Measurements from ENCODE around the gene DKK2. TPM values are rescaled to one million over a fixed set of nuclear protein-coding genes. Genes with fewer than 3 reads are reported as not detected.

Gene DKK2
- polyA plus RNA-seq, 1 of the 3 experiments (the other 2 are of a cell fraction): 53.1 TPM

DNA sequence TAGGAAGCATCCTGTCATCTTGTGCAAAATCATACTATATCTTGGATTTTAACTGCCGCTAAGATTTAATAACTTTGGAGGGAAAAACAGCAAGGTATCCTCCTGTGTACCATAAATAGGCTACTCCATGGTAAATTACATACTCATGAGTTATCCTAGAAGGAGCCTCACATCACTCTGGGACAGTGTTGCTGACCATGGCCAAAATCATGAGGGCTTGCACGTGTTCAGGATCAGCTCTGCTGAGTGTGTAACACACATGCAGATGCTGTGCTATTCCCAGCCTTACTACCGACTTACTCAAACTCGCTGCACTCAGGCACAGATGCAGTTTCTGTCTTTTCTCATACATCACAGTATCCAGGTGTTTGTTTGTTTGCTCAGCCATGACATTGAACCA lies 56.6 kb downstream of the DKK2 start (continued):
- TF ChIP-seq FOXJ3 (CRISPR knock-in tag; IDR thresholded peaks at IDR 0.05) (no peak), TCF12 (IDR thresholded peaks at IDR 0.05) (no peak), GABPA (IDR thresholded peaks at IDR 0.05; ENCODE audit: low read depth) (no peak), RFX5 (IDR thresholded peaks at IDR 0.05; ENCODE audit: low read length) (no peak), FOSL2 (IDR thresholded peaks at IDR 0.05; ENCODE audit: borderline replicate concordance, low read depth) (no peak)

DNA sequence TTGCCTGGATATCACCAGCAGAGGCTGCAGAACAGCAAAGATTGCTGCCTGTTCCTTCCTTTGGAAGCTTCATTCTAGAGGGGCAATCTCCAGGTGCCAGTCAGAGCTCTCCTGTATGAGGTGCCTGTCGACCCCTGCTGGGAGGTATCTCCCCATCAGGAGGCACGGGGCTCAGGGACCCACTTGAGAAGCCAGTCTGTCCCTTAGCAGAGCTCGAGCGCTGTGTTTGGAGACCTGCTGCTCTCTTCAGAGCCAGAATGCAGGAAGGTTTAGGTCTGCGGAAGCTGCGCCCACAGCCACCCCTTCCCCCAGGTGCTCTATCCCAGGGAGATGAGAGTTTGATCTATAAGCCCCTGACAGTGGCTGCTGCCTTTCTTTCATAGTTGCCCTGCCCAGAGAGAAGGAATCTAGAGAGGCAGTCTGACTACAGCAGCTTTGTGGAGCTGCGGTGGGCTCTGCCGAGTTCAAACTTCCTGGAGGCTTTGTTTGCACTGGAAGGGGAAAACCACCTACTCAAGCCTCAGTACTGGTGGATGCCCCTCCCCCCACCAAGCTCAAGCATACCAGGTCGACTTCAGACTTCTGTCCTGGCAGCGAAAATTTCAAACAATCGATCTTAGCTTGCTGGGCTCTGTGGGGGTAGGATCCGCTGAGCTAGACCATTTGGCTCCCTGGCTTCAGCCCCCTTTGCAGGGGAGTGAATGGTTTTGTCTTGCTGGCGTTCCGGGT lies 57.9 kb downstream of the DKK2 start:
- no peaks in the 10 kb centered on the region for H3K9me2 ChIP-seq
- TF ChIP-seq GATA2 (CRISPR knock-in tag; IDR thresholded peaks at IDR 0.05) (no peak), RFX5 (IDR thresholded peaks at IDR 0.05; ENCODE audit: low read length) (no peak), EP300 (IDR thresholded peaks at IDR 0.05; ENCODE audit: borderline replicate concordance in 1 of 2, low read depth in 1 of 2, low read length in 1 of 2) (no peak), GABPA (IDR thresholded peaks at IDR 0.05; ENCODE audit: low read depth) (no peak), NRF1 (IDR thresholded peaks at IDR 0.05; ENCODE audit: low read depth, low read length) (no peak), POLR2AphosphoS5 (IDR thresholded peaks at IDR 0.05; ENCODE audit: low read depth, low read length) (no peak), TCF12 (IDR thresholded peaks at IDR 0.05) (no peak), RAD21 (IDR thresholded peaks at IDR 0.05; ENCODE audit: low read length) (no peak), SIN3A (IDR thresholded peaks at IDR 0.05; ENCODE audit: borderline replicate concordance, low read depth, low read length) (no peak), EZH2phosphoT487 (IDR thresholded peaks at IDR 0.05; ENCODE audit: borderline replicate concordance, low read depth) (no peak), SMC3 (IDR thresholded peaks at IDR 0.05; ENCODE audit: low read depth, low read length) (no peak), ELF1 (IDR thresholded peaks at IDR 0.05) (no peak), MXI1 (IDR thresholded peaks at IDR 0.05; ENCODE audit: low read depth, low read length) (no peak)
- TF ChIP-seq, protein P1, sequence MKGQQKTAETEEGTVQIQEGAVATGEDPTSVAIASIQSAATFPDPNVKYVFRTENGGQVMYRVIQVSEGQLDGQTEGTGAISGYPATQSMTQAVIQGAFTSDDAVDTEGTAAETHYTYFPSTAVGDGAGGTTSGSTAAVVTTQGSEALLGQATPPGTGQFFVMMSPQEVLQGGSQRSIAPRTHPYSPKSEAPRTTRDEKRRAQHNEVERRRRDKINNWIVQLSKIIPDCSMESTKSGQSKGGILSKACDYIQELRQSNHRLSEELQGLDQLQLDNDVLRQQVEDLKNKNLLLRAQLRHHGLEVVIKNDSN (IDR thresholded peaks at IDR 0.05; ENCODE audit: borderline replicate concordance, low read depth): no peak
- TF ChIP-seq, protein P2, sequence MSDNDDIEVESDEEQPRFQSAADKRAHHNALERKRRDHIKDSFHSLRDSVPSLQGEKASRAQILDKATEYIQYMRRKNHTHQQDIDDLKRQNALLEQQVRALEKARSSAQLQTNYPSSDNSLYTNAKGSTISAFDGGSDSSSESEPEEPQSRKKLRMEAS (IDR thresholded peaks at IDR 0.05; ENCODE audit: low read depth): no peak
- TF ChIP-seq, protein P3, sequence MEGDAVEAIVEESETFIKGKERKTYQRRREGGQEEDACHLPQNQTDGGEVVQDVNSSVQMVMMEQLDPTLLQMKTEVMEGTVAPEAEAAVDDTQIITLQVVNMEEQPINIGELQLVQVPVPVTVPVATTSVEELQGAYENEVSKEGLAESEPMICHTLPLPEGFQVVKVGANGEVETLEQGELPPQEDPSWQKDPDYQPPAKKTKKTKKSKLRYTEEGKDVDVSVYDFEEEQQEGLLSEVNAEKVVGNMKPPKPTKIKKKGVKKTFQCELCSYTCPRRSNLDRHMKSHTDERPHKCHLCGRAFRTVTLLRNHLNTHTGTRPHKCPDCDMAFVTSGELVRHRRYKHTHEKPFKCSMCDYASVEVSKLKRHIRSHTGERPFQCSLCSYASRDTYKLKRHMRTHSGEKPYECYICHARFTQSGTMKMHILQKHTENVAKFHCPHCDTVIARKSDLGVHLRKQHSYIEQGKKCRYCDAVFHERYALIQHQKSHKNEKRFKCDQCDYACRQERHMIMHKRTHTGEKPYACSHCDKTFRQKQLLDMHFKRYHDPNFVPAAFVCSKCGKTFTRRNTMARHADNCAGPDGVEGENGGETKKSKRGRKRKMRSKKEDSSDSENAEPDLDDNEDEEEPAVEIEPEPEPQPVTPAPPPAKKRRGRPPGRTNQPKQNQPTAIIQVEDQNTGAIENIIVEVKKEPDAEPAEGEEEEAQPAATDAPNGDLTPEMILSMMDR (IDR thresholded peaks at IDR 0.05): no peak
- TF ChIP-seq, protein P4, sequence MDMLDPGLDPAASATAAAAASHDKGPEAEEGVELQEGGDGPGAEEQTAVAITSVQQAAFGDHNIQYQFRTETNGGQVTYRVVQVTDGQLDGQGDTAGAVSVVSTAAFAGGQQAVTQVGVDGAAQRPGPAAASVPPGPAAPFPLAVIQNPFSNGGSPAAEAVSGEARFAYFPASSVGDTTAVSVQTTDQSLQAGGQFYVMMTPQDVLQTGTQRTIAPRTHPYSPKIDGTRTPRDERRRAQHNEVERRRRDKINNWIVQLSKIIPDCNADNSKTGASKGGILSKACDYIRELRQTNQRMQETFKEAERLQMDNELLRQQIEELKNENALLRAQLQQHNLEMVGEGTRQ (IDR thresholded peaks at IDR 0.05; ENCODE audit: borderline replicate concordance, low read depth, low read length): no peak
- TF ChIP-seq, protein P5, sequence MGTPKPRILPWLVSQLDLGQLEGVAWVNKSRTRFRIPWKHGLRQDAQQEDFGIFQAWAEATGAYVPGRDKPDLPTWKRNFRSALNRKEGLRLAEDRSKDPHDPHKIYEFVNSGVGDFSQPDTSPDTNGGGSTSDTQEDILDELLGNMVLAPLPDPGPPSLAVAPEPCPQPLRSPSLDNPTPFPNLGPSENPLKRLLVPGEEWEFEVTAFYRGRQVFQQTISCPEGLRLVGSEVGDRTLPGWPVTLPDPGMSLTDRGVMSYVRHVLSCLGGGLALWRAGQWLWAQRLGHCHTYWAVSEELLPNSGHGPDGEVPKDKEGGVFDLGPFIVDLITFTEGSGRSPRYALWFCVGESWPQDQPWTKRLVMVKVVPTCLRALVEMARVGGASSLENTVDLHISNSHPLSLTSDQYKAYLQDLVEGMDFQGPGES (IDR thresholded peaks at IDR 0.05; ENCODE audit: low read depth, low read length): no peak
- no peaks in the 10 kb centered on the region for H3K4me1 ChIP-seq (ENCODE audit: control insufficient read depth in 1 of 2, insufficient read depth in 2 of 2, low read depth in 1 of 2, low read length in 1 of 2)
- no peak overlapping the region for H3K4me3 ChIP-seq (ENCODE audit: low read depth in 2 of 2, low read length in 1 of 2)
- H3K36me3 ChIP-seq (replicated peaks in 1 of 2; ENCODE audit: control insufficient read depth in 1 of 2, insufficient read depth in 2 of 2, low read length in 1 of 2): peaks cover 0 to 3% of the 10 kb centered on the region in 2 experiments
- ChIA-PET CTCF (no interaction called here), POLR2A (no interaction called here)
- WGBS (ENCODE audit: low lambda C conversion rate): 66% methylated on average over 9 of the region's 14 CpGs
- H3K9me3 ChIP-seq: no peaks in the 10 kb centered on the region
- no peak overlapping the region for H2AFZ ChIP-seq (ENCODE audit: low read depth)
- no peaks in the 10 kb centered on the region for H3F3A ChIP-seq (replicated peaks; ENCODE audit: insufficient read depth)
- no peak overlapping the region for H3K27ac ChIP-seq (ENCODE audit: low read depth in 2 of 2, low read length in 1 of 2)
- no peaks in the 10 kb centered on the region for H4K20me1 ChIP-seq (ENCODE audit: insufficient read depth)
- H3K79me2 ChIP-seq (ENCODE audit: insufficient read depth): no peaks in the 10 kb centered on the region
- no peak overlapping the region for H3K9ac ChIP-seq
- DNase-seq: no peak
- H3K4me2 ChIP-seq: no peak overlapping the region
- no peaks in the 10 kb centered on the region for H3K27me3 ChIP-seq (ENCODE audit: insufficient read depth)
